ENCODE data around the gene PPP1R12B.
"Not testable (repeated sequence)": the region's sequence is repeated elsewhere in the genome, so short reads cannot be mapped to it uniquely, and the experiment has no call there.

PPP1R12B gene

DNA sequence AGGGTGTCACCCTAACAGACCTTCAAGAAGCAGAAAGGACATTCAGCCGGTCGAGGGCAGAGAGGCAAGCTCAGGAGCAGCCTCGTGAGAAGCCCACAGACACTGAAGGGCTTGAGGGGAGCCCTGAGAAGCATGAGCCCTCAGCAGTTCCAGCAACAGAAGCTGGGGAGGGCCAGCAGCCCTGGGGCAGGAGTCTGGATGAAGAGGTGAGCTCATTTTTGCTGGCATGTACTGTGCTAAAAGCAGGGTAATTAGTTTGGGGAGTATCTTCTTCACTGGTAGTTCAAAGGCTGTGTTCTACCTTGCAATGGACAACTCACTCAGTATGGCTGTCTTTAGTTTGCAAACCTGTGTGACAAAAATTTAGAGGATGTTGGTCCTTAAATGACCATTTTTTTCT is 144.6 kb downstream of the PPP1R12B start:
- H3K27me3 ChIP-seq (ENCODE audit: control insufficient read depth, insufficient read depth, low read length); H3K9ac ChIP-seq; H3K4me2 ChIP-seq (ENCODE audit: low read length); H3K79me2 ChIP-seq; H3K36me3 ChIP-seq (ENCODE audit: control insufficient read depth, insufficient read depth, low read length); H2AFZ ChIP-seq; H3K9me3 ChIP-seq (ENCODE audit: control insufficient read depth, low read length); H3K27ac ChIP-seq; H3K4me3 ChIP-seq (ENCODE audit: low read depth, low read length); H3K4me1 ChIP-seq: not testable (repeated sequence)

GRCh38 chr1:202498542-202498941 is 150.0 kb downstream of the PPP1R12B start:
- H3K4me3 ChIP-seq (ENCODE audit: low read depth, low read length), result no peak overlapping the region
- H3K9me3 ChIP-seq (ENCODE audit: control insufficient read depth, low read length), result no peaks in the 10 kb centered on the region
- no peaks in the 10 kb centered on the region for H3K4me1 ChIP-seq
- no peaks in the 10 kb centered on the region for H3K36me3 ChIP-seq (ENCODE audit: control insufficient read depth, insufficient read depth, low read length)
- H3K9ac ChIP-seq, result no peak overlapping the region
- TF ChIP-seq, protein P1, sequence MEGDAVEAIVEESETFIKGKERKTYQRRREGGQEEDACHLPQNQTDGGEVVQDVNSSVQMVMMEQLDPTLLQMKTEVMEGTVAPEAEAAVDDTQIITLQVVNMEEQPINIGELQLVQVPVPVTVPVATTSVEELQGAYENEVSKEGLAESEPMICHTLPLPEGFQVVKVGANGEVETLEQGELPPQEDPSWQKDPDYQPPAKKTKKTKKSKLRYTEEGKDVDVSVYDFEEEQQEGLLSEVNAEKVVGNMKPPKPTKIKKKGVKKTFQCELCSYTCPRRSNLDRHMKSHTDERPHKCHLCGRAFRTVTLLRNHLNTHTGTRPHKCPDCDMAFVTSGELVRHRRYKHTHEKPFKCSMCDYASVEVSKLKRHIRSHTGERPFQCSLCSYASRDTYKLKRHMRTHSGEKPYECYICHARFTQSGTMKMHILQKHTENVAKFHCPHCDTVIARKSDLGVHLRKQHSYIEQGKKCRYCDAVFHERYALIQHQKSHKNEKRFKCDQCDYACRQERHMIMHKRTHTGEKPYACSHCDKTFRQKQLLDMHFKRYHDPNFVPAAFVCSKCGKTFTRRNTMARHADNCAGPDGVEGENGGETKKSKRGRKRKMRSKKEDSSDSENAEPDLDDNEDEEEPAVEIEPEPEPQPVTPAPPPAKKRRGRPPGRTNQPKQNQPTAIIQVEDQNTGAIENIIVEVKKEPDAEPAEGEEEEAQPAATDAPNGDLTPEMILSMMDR (IDR thresholded peaks at IDR 0.05), result no peak
- no peak overlapping the region for H3K4me2 ChIP-seq (ENCODE audit: low read length)
- no peak overlapping the region for H3K27ac ChIP-seq
- H3K79me2 ChIP-seq, result no peaks in the 10 kb centered on the region
- H3K27me3 ChIP-seq (ENCODE audit: control insufficient read depth, insufficient read depth, low read length), result no peaks in the 10 kb centered on the region
- H2AFZ ChIP-seq, result no peak overlapping the region

- H3K4me1 ChIP-seq; H3K9ac ChIP-seq; H2AFZ ChIP-seq; H3K36me3 ChIP-seq (ENCODE audit: control insufficient read depth, insufficient read depth, low read length); H3K4me3 ChIP-seq (ENCODE audit: low read depth, low read length); H3K27ac ChIP-seq; H3K79me2 ChIP-seq; H3K27me3 ChIP-seq (ENCODE audit: control insufficient read depth, insufficient read depth, low read length); H3K9me3 ChIP-seq (ENCODE audit: control insufficient read depth, low read length); H3K4me2 ChIP-seq (ENCODE audit: low read length): not testable (repeated sequence)
Measured at GRCh38 chr1:202499997-202500396, 151.5 kb downstream of the PPP1R12B start.

GRCh38 chr1:202501281-202501680 is 152.8 kb downstream of the PPP1R12B start:
- Histone ChIP-seq H3K9ac (no peak overlapping the region), H3K27ac (no peak overlapping the region), H3K79me2 (no peaks in the 10 kb centered on the region), H3K9me3 (ENCODE audit: control insufficient read depth, low read length) (no peaks in the 10 kb centered on the region), H2AFZ (no peak overlapping the region), H3K4me3 (ENCODE audit: low read depth, low read length) (no peak overlapping the region), H3K4me2 (ENCODE audit: low read length) (no peak overlapping the region), H3K36me3 (ENCODE audit: control insufficient read depth, insufficient read depth, low read length) (no peaks in the 10 kb centered on the region), H3K27me3 (ENCODE audit: control insufficient read depth, insufficient read depth, low read length) (no peaks in the 10 kb centered on the region), H3K4me1 (peaks cover 2% of the 10 kb centered on the region)
- TF ChIP-seq, protein P1 (IDR thresholded peaks at IDR 0.05), result peak; percentile 39

GRCh38 chr1:202505356-202505755 is 156.9 kb downstream of the PPP1R12B start:
- H3K9ac ChIP-seq, result no peak overlapping the region
- H3K36me3 ChIP-seq (ENCODE audit: control insufficient read depth, insufficient read depth, low read length), result no peaks in the 10 kb centered on the region
- H3K9me3 ChIP-seq (ENCODE audit: control insufficient read depth, low read length), result no peaks in the 10 kb centered on the region
- no peak overlapping the region for H3K4me2 ChIP-seq (ENCODE audit: low read length)
- peak overlapping the region; percentile 51 for H3K27ac ChIP-seq
- peaks cover 2% of the 10 kb centered on the region for H3K4me1 ChIP-seq
- H3K4me3 ChIP-seq (ENCODE audit: low read depth, low read length), result no peak overlapping the region
- H3K27me3 ChIP-seq (ENCODE audit: control insufficient read depth, insufficient read depth, low read length), result no peaks in the 10 kb centered on the region
- TF ChIP-seq, protein P1 (IDR thresholded peaks at IDR 0.05), result no peak
- no peak overlapping the region for H2AFZ ChIP-seq
- H3K79me2 ChIP-seq, result no peaks in the 10 kb centered on the region

DNA sequence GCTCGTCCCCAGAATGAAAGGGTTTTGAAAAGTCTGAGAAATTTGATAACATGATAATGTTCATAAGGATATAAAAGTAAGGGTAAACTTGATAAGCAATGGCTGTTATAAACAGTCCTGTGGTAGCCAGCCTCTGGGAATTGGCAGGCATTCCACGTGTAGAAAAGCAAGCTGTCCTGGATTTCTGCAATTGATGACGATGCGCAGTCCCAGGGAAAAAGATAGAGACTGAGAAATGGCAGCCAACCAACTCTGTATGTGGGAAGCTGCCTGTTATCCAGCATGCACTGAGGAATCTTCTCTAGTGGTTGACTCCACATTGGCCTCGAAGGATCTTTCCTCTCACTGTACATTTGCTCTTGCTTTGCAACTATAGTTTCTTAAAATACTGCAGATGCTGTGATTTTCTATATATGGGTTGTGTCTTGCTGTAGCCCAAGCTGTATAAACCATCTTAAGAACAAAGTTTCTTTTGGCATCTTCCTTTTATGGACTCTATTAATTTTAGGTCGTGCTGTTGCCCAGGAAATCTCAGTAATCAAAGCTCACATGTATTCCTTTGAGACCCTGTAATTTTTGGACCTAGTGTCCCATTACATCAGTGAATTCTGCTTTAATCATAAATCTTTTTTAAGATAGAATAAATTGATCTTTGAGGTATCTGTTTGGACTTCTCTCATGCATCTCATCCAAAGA is 157.5 kb downstream of the PPP1R12B start:
- H3K79me2 ChIP-seq; H3K9ac ChIP-seq; H3K36me3 ChIP-seq (ENCODE audit: control insufficient read depth, insufficient read depth, low read length); H3K4me1 ChIP-seq; H3K4me2 ChIP-seq (ENCODE audit: low read length); H3K27me3 ChIP-seq (ENCODE audit: control insufficient read depth, insufficient read depth, low read length); H3K4me3 ChIP-seq (ENCODE audit: low read depth, low read length); H3K9me3 ChIP-seq (ENCODE audit: control insufficient read depth, low read length): not testable (repeated sequence)
- Histone ChIP-seq H2AFZ (peak overlapping the region; percentile 7), H3K27ac (peak overlapping the region; percentile 51)

DNA sequence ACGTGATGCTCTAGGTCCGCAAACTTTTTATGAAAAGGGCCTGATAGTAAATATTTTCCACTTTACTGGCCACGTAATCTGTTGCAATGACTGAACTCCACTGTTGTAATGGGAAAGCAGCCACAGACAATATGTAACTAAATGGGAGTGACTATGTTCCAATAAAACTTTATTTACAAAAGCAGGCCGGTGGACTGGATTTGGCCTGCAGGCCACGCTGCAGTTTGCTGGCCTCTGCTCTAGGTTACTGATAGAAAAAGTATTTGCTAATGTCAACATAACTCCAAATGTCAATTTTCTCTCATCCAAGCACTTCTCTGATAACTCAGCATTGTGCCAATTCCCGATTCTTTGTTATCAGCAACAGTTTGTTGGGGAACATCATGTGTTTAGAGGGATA is 160.4 kb downstream of the PPP1R12B start:
- not testable (repeated sequence) for H3K79me2 ChIP-seq; H3K4me1 ChIP-seq; H3K27ac ChIP-seq; H2AFZ ChIP-seq; H3K9ac ChIP-seq; H3K27me3 ChIP-seq (ENCODE audit: control insufficient read depth, insufficient read depth, low read length); H3K4me3 ChIP-seq (ENCODE audit: low read depth, low read length); H3K36me3 ChIP-seq (ENCODE audit: control insufficient read depth, insufficient read depth, low read length); H3K4me2 ChIP-seq (ENCODE audit: low read length); H3K9me3 ChIP-seq (ENCODE audit: control insufficient read depth, low read length)

- H3K9me3 ChIP-seq (ENCODE audit: control insufficient read depth, low read length); H2AFZ ChIP-seq; H3K4me2 ChIP-seq (ENCODE audit: low read length); H3K4me3 ChIP-seq (ENCODE audit: low read depth, low read length); H3K36me3 ChIP-seq (ENCODE audit: control insufficient read depth, insufficient read depth, low read length); H3K27me3 ChIP-seq (ENCODE audit: control insufficient read depth, insufficient read depth, low read length); H3K9ac ChIP-seq; H3K79me2 ChIP-seq; H3K4me1 ChIP-seq; H3K27ac ChIP-seq: not testable (repeated sequence)
Measured at GRCh38 chr1:202513875-202514274, 165.4 kb downstream of the PPP1R12B start.

All from parathyroid adenoma (tissue), 2 donors.